Ammon's horn (tissue), 1 donor: ENCODE data around the gene MBOAT7.
A peak's percentile ranks its signal among the peaks of the same experiment; 100 is the strongest.

Source experiments
- DNase-seq: peaks from one replicate; pipeline ENCODE4 v3.0.0-alpha.2; 2016; ENCODE audit warnings: low spot score

MBOAT7 gene

DNA sequence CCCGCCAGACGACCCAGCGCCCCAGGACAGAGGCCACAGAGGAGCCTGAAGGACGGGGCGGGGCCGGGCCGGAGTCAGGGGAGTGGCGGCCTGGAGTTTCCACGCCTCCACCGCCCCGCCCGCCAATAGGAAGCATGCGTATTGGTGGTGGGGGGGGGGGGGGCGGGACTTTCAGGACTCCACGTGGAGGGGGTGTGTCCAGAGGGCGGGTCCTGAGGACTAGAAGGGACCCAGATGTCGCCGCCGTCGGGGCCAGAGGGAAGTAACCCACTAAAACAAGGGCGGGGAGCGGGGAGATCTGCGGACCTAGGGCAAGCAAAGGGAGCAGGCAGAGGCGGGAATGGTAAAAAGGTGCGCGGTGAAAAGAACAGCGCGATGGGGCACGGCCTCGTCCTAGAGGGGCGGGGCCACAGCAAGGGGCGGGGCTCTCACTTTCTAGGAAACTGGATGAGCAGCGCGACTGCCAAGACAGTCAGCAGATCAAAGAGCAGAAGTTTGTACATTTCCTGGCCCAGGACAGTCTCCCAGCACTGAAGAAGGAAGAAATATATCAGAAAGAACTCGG lies 27.1 kb downstream of the MBOAT7 start:
- peak; percentile 61 for DNase-seq

DNA sequence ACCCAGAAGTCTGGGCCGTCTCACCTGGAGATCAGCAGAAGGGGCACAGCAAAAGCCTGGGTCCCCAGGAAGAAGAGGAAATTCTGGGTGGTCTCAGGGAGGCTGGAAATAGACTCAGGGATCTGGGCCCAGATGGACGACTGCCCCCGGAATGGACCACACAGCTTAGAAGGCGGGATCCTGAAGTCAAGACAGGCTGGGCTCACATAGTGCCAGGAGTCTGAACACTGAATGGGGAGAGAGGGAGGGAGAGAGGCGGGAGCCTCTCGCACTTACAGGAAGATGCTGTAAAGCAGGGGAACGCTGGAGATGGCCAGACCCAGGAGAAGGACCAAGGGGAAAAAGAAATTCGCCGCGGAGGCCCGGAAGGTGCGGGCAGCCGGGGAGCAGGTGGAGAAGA lies 28.5 kb downstream of the MBOAT7 start:
- DNase-seq: no peak

DNA sequence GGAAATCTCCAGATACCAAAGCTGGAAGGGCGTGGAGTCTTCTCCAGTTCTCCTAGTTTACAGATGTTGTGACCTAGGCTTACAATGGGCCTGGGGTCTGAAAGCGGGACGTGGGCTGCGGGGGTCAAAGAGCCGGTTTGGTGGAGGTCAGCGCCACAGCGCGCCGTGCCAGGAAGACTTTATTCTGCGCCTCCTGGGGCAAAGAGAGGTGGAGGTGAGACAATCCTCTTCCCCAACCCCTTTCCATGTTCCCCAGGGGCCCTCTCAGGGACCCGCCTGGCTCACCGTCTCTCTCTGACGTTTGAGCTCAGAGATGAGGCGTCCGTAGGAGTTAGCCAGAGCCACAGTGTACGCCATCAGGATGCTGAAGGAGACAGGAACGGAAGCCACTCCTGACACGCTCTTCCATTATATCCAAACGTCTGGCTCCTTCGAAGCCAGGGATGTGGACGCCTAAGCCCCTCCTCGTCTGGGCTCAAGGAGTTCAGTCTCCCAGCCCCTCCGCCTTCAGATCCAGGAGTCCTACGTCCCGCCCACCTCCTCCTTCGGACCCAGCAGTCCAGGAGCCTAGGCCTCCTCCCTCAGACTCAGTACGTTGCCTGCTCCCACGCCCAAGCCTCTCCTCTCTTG lies 29.1 kb downstream of the MBOAT7 start:
- DNase-seq: no peak

DNA sequence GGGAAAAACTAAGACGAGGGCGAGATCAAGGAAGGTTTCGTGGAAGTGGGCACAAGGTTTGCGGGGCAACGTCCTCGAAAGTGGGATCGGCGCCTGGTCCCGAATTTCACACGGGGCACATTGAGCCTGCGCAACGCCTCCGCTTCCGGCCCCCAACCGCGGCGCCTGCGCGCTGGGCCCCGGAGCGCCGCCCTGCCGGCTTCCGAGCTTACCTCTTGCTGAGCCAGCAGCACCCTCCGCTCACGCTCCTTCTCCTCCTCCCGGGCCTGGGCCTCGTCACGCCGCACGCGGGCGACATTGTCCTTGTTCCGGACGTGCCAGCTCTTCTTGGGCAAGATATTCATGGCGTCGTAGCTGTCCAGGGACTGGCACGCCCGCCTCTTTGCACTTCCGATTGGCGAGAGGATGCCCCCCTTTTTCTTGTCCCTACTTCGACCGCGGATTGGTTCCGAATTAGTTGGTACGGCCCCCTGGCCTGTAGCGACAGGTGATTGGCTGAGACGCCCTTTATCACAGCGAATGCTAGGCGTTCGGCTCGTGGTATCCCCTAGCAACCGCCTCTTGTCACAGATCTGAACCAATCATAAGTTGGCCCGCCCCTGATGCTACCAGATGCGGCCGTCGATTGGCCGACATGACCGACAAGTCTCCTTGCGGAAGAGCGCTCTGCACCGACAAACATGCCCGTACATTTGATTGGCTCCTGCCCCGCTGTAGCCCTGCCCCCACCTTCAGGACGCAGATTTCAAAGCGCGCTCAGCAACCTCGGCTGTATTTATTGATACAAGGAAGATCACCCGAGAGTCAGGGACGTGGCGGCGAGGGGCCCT lies 29.8 kb downstream of the MBOAT7 start, which contains the start of gene LENG1:
LENG1 (minus strand) TSS at position 370 of the 830 bp plus-strand sequence; CDS start at position 344, 26 bp downstream.
- DNase-seq: peak; percentile 100

DNA sequence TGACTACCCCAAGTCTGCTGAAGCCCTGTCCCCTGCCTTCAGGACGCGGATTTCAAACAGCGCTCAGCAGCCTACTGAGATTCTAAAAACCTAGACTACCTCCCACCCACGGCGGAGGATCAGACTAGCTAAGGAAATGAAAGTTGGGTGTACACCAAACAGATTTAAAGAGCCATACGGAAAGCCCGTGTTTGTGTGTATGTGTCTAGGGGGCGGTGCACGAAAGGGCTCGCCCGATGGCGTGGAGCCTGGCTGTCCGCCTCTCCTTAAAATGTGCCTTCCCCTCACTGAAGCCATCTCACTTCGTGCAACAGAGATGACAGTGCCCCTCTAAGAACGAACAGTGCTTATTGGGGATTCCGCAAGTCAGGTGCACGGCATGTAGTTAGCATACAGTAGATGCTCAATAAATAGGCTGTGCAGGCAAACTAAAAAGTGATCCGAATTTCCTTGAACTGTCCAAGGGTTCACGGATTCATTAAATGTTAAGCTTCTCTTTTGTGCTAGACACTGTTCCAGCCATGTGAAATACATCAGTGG lies 30.5 kb downstream of the MBOAT7 start:
- DNase-seq: no peak

DNA sequence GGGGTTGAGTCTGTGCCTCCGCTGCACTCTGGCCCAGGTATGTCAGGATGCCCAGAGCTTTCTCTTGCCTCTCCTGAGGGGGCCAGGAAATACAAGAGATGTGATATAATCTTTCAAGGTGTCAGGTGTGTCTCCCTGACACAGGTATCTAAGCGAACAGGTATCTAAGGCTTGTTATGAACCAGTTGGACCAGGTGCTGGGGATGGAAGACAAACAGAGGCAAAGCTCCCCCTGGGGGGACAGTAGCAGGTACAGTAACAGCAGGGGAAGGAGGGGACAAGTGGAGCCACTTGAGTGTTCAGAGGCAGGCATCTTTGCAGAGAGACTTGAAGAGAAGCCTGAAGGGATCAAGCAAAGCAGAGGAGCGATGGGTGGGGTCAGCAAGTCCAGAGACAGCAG lies 32.4 kb downstream of the MBOAT7 start:
- no peak for DNase-seq

DNA sequence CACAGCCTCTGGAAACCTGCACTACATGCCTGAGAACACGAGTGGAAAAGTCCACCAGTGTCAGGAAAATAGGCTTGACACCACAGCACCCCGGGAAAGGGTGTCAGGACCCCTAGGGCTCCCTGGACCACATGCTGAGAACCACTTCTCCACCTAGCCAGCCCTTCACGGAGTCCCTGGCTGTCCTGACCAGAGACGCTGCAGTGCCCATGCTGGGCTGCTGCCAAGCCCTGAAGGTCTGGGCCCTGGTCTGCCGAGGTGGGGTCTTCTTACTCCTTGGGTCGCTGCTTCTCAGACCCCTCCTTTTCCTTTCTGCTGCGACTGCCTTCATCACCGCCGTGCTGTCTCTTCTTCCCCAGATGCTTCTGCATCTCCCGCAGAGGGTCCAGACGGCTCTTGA lies 32.9 kb downstream of the MBOAT7 start:
- DNase-seq: no peak

DNA sequence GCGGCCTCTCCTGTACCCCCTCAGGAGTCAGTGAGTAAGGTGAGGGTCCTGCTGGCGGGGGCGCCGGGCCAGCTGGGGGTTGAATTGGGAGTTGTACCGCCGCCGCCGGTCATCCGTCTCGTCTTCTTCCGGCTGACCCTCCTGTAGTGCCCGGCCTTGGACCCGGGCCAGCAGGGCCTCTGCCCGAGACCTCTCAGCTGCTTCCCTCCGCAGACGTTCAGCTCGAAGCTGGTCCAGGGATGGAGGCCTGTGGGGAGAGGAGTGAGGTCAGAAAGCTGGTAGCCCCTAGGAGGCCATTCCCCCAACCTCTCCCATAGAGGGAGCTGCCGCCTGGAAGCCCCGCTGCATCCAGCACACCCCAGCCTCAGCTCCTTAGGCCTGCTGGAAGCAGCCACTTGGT lies 33.7 kb downstream of the MBOAT7 start:
- no peak for DNase-seq

DNA sequence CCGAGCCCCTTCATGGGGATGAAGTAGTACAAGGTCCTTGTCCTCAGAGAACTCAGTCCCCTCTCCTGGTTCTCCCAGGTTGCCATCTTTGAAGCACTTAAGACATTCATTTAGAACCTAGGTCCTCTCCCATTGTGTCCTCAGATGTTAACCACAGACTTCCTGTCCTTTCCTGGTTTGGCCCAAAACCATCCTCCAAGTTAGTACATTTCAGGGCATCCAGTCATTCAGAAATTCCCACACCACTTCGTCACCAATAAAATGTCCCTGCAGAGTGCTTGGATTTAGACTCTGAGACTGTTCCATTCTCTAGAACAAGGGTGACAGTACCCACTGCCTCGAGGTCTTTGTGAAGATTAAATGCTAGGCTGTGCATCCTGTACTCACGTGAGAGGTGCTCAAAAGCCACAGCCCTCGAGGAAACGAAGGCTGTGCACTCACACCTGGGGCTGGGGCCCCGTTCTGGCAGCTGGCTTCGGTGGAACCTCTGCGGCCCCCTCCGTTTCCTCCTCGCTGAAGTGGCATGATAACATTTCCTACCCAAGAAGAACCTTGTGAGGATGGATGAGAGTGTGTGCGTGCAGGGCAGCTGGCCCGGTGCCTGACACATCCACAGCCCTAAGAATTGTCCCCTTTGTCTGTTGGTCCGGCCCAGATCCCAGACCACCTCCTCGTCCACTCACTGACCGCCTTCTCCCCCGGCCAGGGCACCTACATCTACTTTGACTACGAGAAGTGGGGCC lies 34.6 kb downstream of the MBOAT7 start:
- no peak for DNase-seq

DNA sequence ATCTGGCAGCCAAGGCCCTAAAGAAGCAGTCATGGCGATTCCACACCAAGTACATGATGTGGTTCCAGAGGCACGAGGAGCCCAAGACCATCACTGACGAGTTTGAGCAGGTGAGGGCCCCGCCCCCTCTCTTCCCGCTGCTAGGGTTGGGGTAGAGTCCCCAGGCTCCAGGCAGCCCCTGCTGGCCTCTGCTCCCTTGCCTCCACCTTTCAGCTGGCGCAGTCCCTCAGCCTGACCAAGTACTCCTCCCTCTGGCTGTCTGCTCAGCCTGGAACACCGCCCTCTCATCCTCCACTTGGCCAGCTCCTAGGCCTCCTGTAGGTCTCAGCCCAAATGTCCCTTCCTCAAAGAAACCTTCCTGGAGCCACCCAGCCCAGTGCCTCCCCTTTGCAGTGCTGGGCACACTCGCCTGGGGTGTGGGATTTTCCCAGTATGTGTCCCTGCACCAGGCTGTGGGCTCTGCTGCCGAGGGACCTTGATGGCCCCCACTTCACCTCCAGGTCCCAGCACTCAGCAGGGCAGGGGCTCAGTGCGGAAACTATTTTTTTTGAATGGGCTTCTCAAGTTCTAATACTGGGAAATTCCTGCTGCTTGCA lies 35.6 kb downstream of the MBOAT7 start:
- no peak for DNase-seq

DNA sequence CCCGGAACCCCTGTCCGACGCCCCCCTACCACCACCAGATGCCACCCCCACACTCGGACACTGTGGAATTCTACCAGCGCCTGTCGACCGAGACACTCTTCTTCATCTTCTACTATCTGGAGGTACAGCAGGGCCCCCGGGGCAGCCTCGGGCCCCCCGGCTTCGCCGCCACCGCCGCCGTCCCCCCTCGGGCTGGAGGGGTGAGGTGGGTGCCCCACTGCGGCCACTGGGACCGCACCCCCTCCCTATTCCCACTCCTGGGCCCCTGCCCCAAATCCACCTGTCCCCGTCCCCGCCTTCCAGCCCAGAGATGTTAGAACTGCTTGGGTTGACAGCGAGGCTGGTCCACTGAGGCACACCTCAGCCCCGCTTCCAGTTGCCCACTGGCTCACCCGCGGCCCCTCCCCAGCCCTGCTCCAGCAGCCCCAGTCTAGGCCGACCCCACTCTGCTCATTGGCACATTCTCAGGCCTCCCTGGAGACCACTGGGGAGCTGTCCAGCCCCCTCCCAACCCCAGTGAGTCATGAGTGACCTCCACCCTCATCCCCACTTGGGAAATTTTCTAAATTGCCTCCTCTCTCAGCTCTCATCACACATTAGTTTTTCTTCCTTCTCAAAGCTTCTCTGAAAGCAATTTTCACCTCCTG lies 36.4 kb downstream of the MBOAT7 start:
- DNase-seq: no peak

DNA sequence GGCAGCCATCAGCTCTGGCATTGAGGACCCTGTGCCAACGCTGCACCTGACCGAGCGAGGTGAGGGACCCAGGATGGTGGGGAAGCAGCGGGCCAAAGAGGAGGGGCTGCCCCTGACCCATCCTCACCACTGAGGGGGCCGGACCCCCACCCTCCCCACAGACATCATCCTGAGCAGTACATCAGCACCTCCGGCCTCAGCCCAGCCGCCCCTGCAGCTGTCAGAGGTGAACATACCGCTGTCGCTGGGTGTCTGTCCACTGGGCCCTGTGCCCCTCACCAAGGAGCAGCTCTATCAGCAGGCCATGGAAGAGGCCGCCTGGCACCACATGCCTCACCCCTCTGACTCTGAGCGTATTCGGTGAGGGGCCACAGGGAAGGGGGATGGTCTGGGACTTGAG lies 37.1 kb downstream of the MBOAT7 start:
- DNase-seq: no peak

DNA sequence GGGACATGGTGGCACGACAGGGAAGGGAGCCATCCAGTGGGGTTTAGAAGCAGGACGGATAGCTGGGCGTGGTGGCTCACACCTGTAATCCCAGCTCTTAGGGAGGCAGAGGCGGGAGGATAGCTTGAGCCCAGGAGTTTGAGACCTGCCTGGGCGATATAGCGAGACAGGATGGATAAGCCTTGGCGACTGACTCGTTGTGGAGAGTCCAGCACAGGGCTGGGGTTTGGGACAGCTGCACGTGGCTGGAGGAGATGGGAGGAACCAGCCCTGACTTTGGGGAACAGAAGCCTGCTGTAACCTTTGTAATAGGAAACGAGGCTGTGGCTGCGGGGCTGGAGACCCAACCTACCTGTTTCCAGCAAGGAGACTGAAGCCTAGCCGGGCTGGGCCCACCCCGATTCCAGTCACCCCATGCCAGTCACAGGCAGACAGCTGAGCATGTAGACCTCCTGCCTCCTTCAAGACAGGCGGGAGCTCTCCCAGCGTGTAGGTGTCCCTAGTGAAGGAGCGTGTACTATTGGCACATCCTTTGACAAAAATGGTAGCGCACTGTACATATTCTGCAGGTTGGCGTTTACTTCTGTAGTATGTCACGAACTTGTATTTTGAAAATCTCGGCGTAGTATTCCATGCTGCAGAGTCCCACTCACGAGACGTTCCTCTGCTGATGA lies 37.9 kb downstream of the MBOAT7 start:
- no peak for DNase-seq

DNA sequence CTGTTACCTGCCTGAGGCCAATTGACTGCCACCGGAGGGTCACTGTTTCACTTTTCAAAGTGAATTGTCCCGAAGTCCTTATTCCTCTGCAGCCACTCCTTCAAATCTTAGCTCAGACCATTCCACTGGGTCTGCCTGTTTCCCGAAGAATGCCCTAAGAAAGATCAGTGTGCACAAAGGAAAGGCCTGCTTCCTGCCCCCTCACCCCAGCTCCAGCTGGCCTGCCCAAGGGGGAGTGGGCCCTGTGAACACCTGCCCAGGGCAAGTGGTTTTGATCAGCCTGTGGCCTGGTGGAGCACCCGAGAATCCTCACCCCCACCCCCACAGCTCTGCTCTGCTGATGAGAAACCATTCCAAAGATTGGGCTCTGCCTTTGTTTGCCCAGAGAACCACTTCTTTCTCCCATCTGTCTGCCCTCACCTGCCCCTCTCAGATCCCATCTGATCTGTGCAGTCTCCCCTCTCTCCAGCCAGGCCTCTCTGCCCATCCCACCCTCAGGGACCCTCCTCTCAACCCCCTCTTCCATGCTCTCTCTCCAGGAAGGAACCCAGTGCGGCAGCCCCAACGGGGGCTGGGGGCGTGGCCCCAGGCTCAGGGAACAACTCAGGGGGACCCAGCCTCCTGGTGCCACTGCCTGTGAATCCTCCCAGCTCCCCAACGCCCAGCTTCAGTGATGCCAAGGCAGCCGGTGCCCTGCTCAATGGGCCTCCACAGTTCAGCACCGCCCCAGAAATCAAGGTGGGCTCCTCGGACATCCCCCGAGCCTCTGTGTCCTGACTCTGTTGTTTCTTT lies 40.2 kb downstream of the MBOAT7 start:
- DNase-seq: no peak

DNA sequence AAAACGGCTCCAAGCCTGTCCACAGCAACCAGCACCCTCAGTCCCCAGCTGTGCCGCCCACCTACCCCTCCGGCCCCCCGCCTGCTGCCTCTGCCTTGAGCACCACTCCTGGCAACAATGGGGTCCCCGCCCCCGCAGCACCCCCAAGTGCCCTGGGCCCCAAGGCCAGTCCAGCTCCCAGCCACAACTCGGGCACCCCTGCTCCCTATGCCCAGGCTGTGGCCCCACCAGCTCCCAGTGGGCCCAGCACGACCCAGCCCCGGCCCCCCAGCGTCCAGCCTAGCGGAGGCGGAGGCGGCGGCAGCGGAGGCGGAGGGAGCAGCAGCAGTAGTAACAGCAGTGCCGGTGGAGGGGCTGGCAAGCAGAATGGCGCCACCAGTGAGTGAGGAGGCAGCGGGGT lies 41.2 kb downstream of the MBOAT7 start:
- no peak for DNase-seq

DNA sequence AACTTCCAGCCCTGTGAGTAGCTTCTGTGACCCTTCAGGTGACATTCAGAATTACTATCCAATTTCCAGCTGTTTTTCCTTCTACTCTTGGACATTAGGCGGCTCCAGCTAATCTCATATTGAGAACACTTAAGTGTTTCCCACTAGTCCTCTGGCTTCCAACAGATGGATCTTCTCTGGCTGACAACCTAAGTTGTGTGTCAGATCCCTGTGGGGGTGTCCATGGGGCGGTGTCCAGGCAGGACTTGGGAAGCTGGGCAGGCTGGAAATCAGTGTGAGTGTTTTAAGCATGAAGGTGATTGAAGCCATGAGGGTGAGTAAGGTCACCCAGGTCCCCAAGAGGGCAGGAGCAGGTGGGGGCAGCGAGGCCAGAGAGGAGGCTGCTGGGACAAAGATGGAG lies 41.7 kb downstream of the MBOAT7 start:
- no peak for DNase-seq

DNA sequence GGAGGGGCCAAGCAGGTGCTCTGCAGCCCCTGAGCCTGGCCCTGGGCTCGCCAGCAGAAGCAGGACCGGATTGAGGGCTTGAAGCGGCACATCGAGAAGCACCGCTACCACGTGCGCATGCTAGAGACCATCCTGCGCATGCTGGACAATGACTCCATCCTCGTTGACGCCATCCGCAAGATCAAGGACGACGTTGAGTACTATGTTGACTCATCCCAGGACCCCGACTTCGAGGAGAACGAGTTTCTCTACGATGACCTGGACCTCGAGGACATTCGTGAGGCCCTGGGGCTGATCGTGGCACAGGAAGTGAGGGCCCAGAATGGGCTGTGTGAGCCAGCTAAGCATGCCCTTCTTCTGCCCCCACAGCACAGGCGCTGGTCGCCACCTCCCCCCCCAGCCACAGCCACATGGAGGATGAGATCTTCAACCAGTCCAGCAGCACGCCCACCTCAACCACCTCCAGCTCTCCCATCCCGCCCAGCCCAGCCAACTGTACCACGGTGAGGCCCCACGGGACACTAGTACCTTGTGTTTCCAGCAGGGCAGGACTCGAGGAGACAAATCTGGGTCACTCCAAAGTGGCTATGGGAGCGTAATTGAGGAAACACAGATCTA lies 43.7 kb downstream of the MBOAT7 start:
- no peak for DNase-seq

DNA sequence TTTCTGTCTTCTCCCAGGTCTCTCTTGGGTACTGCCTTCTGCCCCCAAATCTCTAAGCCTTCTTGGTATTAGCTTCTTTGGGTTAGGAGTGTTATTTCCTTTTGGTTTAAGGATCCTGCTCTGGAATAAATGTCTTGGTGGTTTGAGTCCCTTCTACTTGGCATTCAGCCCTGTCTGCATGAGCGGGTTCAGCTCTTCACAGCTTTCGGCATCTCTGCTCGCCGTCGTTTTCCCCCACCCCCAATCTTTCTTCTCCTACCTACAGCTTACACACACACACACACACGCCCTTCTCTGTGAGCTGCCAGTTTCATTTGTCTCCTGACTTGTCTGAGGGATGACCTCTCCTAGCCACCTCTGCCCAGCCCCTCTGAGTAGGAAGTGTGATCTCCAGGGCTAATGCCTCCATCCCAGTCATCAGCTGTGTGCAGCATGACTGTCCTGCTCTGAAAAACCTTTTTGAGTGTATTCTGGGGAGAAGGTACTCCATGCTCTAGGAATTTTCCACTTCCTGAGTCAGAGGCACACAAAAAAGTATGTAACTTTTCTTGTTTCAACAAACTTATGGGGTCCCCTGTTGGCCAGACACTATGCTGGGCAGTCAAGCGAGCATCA lies 47.1 kb downstream of the MBOAT7 start:
- no peak for DNase-seq

DNA sequence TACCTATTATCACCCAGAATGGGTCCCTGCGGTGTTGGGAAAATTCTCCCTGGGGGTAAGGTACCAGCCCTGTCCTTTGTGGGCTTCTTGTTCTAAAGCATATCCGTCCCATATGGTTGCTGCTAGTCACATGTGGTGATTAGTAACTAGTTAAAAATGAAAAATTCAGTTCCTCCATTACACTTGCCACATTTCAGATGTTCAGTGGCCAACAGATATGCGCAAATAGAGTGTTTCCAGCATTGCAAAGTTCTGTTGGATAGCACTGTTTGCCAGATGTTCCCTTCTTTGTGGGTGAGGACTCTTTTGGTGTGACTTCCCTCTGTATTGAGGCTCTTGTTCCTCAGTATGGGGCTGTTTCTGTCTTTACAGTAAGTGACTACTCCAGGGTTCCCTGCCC lies 48.0 kb downstream of the MBOAT7 start:
- no peak for DNase-seq
